Brain pericyte (primary cell): ENCODE results near the gene MT1HL1.
"Not testable (repeated sequence)": the region's sequence is repeated elsewhere in the genome, so short reads cannot be mapped to it uniquely, and the experiment has no call there.

ENCODE experiments used
- DNase-seq: peaks from one replicate; pipeline ENCODE4 v3.0.0-alpha.2; 2012; ENCODE audit warnings: low read depth, low spot score

The MT1HL1 gene

DNA sequence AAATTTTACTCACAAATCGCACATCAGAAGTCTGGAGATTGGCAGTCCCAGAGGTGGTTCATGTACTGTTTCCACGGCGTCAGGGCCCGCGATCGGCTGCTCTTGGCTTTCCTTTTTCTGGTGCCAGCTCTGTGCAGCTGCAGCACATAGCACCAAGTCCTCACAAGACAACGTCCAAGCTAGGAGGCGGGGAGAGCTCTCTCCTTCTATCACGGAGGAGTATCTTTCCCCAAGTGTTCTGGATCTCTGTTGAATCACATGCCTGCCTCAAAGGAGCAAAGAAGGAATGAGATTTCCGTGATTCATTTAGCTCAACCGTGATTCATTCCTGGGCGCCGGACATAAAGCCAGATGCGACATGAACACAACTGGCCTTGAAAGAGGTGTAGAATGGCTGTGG lies 25.5 kb downstream of the MT1HL1 start:
- no peak for DNase-seq

- DNase-seq: no peak
Measured at GRCh38 chr1:236975461-236975860, 28.8 kb downstream of the MT1HL1 start.

DNA sequence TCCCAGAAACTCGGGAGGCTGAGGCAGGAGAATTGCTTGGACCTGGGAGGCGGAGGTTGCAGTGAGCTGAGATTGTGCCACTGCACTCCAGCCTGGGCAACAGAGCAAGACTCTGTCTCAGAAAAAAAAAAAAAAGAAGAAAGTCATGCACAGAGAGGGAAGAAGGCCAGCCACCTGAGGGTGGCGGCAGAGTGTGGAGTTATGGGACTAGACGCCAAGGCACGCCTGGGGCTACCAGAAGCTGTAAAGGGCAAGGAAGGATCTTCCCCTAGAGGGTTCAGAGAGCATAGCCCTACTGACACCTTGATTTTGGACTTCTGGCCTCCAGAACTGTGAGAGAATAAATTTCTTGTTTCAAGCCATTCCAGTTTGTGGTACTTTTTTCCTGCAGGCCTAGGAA lies 30.2 kb downstream of the MT1HL1 start:
- DNase-seq: not testable (repeated sequence)

GRCh38 chr1:236966636-236967035 lies 37.6 kb downstream of the MT1HL1 start:
- DNase-seq: no peak

GRCh38 chr1:236963920-236964319 lies 40.3 kb downstream of the MT1HL1 start:
- no peak for DNase-seq

GRCh38 chr1:236959112-236959511 lies 45.1 kb downstream of the MT1HL1 start:
- DNase-seq: no peak

DNA sequence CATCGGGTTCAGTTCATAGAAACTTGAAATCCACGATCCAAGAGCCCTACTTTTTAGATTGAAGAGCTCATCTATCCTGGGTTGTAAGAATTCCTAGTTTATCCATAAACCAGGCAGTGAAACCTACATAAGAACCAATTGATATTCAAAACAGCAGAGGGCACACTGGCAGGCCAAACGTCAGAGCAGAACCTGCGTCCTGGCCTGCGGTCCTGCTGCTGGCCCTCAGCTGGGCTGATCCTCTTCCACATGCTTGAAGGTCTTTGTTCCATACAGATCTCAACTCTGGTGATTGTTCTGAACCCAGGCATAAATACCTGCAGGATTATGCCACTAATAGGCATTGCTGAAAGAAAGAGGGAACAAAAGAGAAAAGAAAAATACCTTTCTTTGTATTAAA lies 47.0 kb downstream of the MT1HL1 start:
- DNase-seq: no peak
